ENCODE results near the gene SART3. TPM values are rescaled to one million over a fixed set of nuclear protein-coding genes. Genes with fewer than 3 reads are reported as not detected.
A peak's percentile ranks its signal among the peaks of the same experiment; 100 is the strongest.

Gene SART3
- total RNA-seq, 1 donor from 2014 or later = 34.8 TPM

DNA sequence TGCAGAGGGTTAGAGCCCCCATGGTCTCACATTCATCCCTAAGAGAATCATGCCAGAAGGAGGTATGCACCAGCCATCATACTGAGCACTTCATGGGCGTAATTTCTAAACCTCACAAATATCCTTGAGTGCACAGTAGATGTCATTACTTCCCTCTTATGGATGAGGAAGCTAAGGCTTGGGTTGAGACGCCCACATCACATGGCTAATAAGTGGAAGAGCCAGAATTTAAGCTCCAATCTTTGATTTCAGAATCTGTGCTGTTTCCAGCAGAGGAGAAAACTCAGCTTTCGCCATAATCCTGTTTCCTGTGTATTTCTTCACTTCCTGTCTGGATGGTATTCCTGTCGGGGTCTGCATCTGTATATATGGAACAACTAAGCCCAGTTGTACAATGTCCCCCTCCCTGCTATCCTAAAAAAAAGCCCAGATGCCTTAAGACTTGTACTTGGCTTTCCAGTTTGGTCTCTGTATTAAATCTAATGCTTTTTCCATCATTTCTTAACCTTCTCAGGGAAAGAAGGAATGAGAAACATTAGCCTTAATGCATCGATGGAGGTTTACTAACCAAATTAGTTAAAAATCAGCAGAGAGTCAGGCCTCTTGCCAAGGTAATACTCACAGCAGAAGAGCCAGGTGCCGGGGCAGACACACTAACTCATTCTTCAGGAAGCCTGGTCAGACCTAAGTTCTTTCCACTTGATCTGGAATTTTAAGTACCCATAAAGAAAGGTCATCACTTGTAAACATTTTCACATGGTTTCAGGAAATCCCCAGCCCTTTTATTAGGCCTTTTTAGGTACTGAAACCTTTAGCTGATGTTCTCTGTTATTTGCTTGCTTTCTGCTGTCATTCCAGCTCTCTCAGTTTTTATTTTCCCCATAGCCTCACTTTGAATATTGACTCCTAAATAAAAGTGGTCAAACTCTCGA is 6.7 kb upstream of the SART3 start:
- peaks cover 36% of the 10 kb centered on the region for H3K4me1 Mint-ChIP-seq (ENCODE audit: low read depth)
- no peaks in the 10 kb centered on the region for H3K27me3 Mint-ChIP-seq (ENCODE audit: low read depth)
- no peak for TF ChIP-seq CTCF (IDR thresholded peaks at IDR 0.05)
- no peak for DNase-seq (ENCODE audit: low spot score)
- peaks cover 31% of the 10 kb centered on the region for H3K36me3 Mint-ChIP-seq (ENCODE audit: low read depth)
- no peaks in the 10 kb centered on the region for H3K9me3 Mint-ChIP-seq (ENCODE audit: low read depth)
- H3K4me3 Mint-ChIP-seq (ENCODE audit: unreplicated experiment) = no peak overlapping the region
- no peak overlapping the region for H3K27ac Mint-ChIP-seq (ENCODE audit: unreplicated experiment)

DNA sequence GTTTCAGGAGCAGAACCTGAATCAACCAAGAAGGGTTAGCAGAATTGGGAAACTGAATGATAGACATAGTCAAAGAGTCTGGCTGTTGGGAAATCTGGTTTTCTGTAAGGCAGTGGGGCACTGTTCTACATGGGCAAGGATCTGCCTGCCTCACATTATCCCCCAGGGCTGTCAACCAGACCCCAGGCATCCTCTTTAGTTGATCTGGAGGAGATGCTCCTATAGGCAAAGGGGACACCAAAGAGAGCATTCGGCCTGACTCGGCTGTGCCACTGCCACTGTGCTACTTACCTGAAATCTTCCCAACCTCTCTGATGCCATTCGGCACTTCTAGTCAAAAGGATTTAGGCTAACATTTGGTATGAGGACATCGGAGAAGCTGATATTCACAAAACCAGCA is 5.5 kb upstream of the SART3 start:
- TF ChIP-seq CTCF (IDR thresholded peaks at IDR 0.05) = no peak
- H3K27ac Mint-ChIP-seq (ENCODE audit: unreplicated experiment) = peak overlapping the region; percentile 66
- H3K9me3 Mint-ChIP-seq (ENCODE audit: low read depth) = no peaks in the 10 kb centered on the region
- H3K4me3 Mint-ChIP-seq (ENCODE audit: unreplicated experiment) = no peak overlapping the region
- DNase-seq (ENCODE audit: low spot score) = no peak
- peaks cover 31% of the 10 kb centered on the region for H3K36me3 Mint-ChIP-seq (ENCODE audit: low read depth)
- no peaks in the 10 kb centered on the region for H3K27me3 Mint-ChIP-seq (ENCODE audit: low read depth)
- peaks cover 42% of the 10 kb centered on the region for H3K4me1 Mint-ChIP-seq (ENCODE audit: low read depth)

GRCh38 chr12:108565976-108566375 is 5.0 kb upstream of the SART3 start:
- Mint-ChIP-seq H3K4me3 (ENCODE audit: unreplicated experiment) (no peak overlapping the region), H3K27me3 (ENCODE audit: low read depth) (no peaks in the 10 kb centered on the region), H3K9me3 (ENCODE audit: low read depth) (no peaks in the 10 kb centered on the region), H3K27ac (ENCODE audit: unreplicated experiment) (peak overlapping the region; percentile 66), H3K36me3 (ENCODE audit: low read depth) (peaks cover 31% of the 10 kb centered on the region), H3K4me1 (ENCODE audit: low read depth) (peaks cover 42% of the 10 kb centered on the region)
- no peak for TF ChIP-seq CTCF (IDR thresholded peaks at IDR 0.05)
- no peak for DNase-seq (ENCODE audit: low spot score)

DNA sequence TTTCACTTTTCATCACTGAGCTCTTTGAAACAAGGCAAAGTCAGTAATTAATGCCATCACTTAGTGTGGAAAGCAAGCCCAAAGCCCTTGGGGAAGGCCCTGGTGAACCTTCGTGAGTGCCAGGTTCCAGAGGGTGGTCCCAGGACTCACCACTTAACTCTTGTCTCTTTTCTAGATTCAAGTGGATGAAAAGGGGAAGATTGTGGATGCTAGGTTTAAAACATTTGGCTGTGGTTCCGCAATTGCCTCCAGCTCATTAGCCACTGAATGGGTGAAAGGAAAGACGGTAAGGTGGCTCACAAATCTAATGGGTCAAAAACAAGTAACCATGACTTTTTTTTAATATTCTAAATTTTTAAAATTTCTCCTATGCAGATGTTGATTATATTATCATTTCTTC is 4.2 kb upstream of the SART3 start:
- Mint-ChIP-seq H3K27me3 (ENCODE audit: low read depth) (no peaks in the 10 kb centered on the region), H3K36me3 (ENCODE audit: low read depth) (peaks cover 32% of the 10 kb centered on the region), H3K9me3 (ENCODE audit: low read depth) (no peaks in the 10 kb centered on the region), H3K27ac (ENCODE audit: unreplicated experiment) (no peak overlapping the region), H3K4me3 (ENCODE audit: unreplicated experiment) (no peak overlapping the region), H3K4me1 (ENCODE audit: low read depth) (peaks cover 41% of the 10 kb centered on the region)
- no peak for DNase-seq (ENCODE audit: low spot score)
- TF ChIP-seq CTCF (IDR thresholded peaks at IDR 0.05) = no peak

DNA sequence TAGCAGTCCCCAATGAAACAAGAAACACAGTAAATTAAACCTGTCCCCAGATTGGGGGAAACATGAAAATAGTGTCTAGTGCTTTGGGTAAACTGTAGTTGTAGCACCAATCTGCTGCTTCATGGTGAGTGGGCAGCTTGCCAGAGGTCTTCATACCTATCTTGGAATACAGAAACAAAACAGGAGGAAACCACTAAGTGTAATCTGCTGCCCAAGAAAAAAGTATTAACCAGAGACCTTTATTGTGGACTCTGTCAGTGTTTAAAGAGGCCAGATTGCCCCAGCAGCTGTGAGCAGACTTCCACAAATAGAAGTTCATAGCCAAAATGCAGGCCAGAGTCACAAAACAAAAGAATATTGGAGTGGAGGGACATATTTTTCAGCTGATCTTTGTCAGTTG is 3.8 kb upstream of the SART3 start:
- peak overlapping the region; percentile 49 for H3K27ac Mint-ChIP-seq (ENCODE audit: unreplicated experiment)
- H3K36me3 Mint-ChIP-seq (ENCODE audit: low read depth) = peaks cover 32% of the 10 kb centered on the region
- H3K4me3 Mint-ChIP-seq (ENCODE audit: unreplicated experiment) = no peak overlapping the region
- DNase-seq (ENCODE audit: low spot score) = no peak
- H3K9me3 Mint-ChIP-seq (ENCODE audit: low read depth) = no peaks in the 10 kb centered on the region
- TF ChIP-seq CTCF (IDR thresholded peaks at IDR 0.05) = no peak
- H3K4me1 Mint-ChIP-seq (ENCODE audit: low read depth) = peaks cover 45% of the 10 kb centered on the region
- no peaks in the 10 kb centered on the region for H3K27me3 Mint-ChIP-seq (ENCODE audit: low read depth)

All from chondrocyte (in vitro differentiated cells).